GM23248 (cell line): ENCODE measurements around the gene NGEF.

Source experiments
- EZH2 ChIP-seq: fragments of 200-600 bp; sonication (generic); IDR thresholded peaks from 2 replicates; pipeline ENCODE4 v1.6.1; 2018; ENCODE audit warnings: antibody characterized with exemption, mild to moderate bottlenecking; ENCODE audit not compliant: insufficient read depth, poor library complexity, severe bottlenecking
- EZH2phosphoT487 ChIP-seq: fragments of 200-600 bp; sonication (generic); IDR thresholded peaks from 2 replicates; pipeline ENCODE4 v1.6.1; 2018; ENCODE audit warnings: antibody characterized with exemption, moderate library complexity, mild to moderate bottlenecking, low read depth; ENCODE audit not compliant: insufficient read depth

- TF ChIP-seq EZH2 (peak; percentile 20), EZH2phosphoT487 (no peak)
Observed at GRCh38 chr2:232876161-232876977, 136.7 kb downstream of the NGEF start.
